ENCODE results near the gene BRCC3.

- TF ChIP-seq ZNF274 (IDR thresholded peaks at IDR 0.05; ENCODE audit: low read depth, low read length) (no peak), SUZ12 (IDR thresholded peaks at IDR 0.05; ENCODE audit: extremely low read depth, insufficient read depth, insufficient read length) (no peak)
These were observed 24.3 kb upstream of the BRCC3 start for GRCh38 chrX:155046811-155047528.
